Activated T-helper 1 cell treated with anti-CD3 and anti-CD28 coated beads, Interleukin-12 subunit alpha, Interleukin-12 subunit beta, Interleukin-2, Interleukin-4 antibody, amounts not matched to agents 30 ng/mL and 10 ng/mL and 1 ng/mL, durations not matched to agents 14 hours and 24 hours and 36 hours (primary cell): ENCODE results near the gene JPT1. TPM values are rescaled to one million over a fixed set of nuclear protein-coding genes. Genes with fewer than 3 reads are reported as not detected.

Experiments used
- DNase-seq: peaks from one replicate; pipeline ENCODE4 v3.0.0; 2021; ENCODE audit warnings: low spot score
- H3K27ac Mint-ChIP-seq: one replicate; pipeline ENCODE4 v1.8.0; 2021; ENCODE audit warnings: mild to moderate bottlenecking, mixed read lengths
- H3K27me3 Mint-ChIP-seq: one replicate; pipeline ENCODE4 v1.8.0; 2022; ENCODE audit warnings: mild to moderate bottlenecking, moderate library complexity, mixed read lengths; ENCODE audit not compliant: insufficient read depth
- H3K36me3 Mint-ChIP-seq: one replicate; pipeline ENCODE4 v1.8.0; 2021; ENCODE audit warnings: low read depth, mixed read lengths
- H3K4me1 Mint-ChIP-seq: one replicate; pipeline ENCODE4 v1.8.0; 2021; ENCODE audit warnings: low read depth, mixed read lengths
- H3K4me3 Mint-ChIP-seq: one replicate; pipeline ENCODE4 v1.8.0; 2021; ENCODE audit warnings: mild to moderate bottlenecking, moderate library complexity, mixed read lengths
- H3K9me3 Mint-ChIP-seq: one replicate; pipeline ENCODE4 v1.8.0; 2021; ENCODE audit warnings: mixed read lengths
- intact Hi-C: fragments of 100-400 bp; cut with micrococcal nuclease; formaldehyde crosslinking; loops from one replicate; pipeline ENCODE4 v1.15.1; 2024
- total RNA-seq: library from RNA; stranded (reverse); gene quantifications from 2 replicates; pipeline ENCODE4 v1.2.3, GENCODE V29; 2022

JPT1 gene
- total RNA-seq, 1 donor from 2014 or later = 299 TPM

DNA sequence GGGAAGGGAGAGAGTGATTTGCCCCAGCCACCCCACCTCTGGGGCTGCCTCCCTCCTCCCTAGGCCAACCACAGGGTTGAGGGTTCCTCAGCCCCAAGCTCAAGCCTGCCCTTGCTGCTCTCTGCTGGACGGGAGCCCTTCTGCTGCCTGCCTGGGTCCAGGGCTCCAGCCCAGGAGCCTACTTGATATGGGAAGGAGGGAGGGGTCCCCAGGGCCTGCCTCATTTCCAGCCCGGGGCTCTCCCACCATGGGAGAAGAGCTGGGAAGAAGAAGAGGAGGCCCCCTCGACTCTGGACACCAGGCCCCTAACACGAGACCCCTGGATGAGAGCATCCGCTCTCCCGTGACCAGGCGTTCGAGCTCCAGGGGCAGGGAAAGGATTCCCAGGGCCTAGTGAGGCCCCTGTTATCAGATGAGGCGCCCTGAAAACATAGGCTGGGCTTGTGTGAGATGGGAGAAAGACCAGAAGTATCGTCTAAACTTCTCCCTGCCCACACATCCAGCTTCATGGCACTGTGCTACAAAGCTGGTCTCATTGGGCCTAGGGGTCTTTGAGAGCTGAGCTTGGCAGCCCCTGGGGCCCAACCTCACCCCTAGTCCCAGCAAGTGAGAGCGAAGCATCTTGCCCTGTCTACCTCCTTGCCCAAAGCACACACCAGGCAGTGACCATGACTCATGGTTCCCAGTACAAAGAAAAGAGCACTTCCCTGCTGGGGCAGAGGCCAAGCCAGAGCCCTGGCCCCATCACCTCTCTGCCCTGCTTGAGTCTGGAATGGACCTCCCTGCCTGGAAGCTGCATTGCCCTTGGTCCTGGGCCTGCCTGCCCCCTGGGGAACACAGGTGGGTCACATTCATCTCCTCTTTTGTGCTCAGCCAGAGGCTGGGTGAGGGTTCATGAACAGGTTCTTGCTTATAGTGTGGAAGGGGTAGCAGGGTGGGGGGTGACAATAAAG is 65.6 kb downstream of the JPT1 start:
- peak overlapping the region; percentile 42 for H3K27ac Mint-ChIP-seq
- intact Hi-C loops = loop anchor here (5.0 kb wide), 2 partner anchors 41 to 106 kb away; partner anchors contain the start of genes ATP5PD and KCTD2
- DNase-seq = no peak
- H3K36me3 Mint-ChIP-seq = no peaks in the 10 kb centered on the region
- no peaks in the 10 kb centered on the region for H3K9me3 Mint-ChIP-seq
- H3K4me1 Mint-ChIP-seq = peaks cover 33% of the 10 kb centered on the region
- H3K27me3 Mint-ChIP-seq = no peaks in the 10 kb centered on the region
- peak overlapping the region; percentile 80 for H3K4me3 Mint-ChIP-seq

- DNase-seq = peak; percentile 49
- Mint-ChIP-seq H3K36me3 (no peaks in the 10 kb centered on the region), H3K27me3 (no peaks in the 10 kb centered on the region), H3K27ac (peak within 1 kb of the TSS; percentile 59), H3K9me3 (no peaks in the 10 kb centered on the region), H3K4me1 (peaks cover 33% of the 10 kb centered on the region), H3K4me3 (peak within 1 kb of the TSS; percentile 80)
- intact Hi-C loops = loop anchor here (1.0 to 5.0 kb wide), 3 partner anchors 21 to 106 kb away; partner anchors contain the start of genes ARMC7, ATP5PD and KCTD2
These were observed 66.5 kb downstream of the JPT1 start, which contains the start of gene SLC16A5 for GRCh38 chr17:75087558-75088453. SLC16A5 (plus strand) TSS chr17:75087954; CDS start chr17:75093637, 5,683 bp downstream.

DNA sequence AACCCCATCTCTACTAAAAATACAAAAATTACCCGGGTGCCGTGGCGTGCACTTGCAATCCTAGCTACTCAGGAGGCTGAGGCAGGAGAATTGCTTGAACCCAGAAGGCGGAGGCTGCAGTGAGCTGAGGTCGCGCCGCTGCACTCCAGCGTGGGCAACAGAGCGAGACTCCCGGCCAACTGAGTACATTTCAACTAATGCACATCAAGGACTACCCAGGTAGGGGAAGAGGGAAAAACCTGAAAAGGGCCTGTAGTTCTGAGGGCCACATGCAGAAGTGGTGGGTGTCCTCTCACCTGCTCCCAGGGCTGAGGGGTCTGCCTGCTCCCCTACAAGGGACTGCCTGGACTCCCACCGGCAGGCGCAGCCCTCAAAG is 67.1 kb downstream of the JPT1 start:
- no peak for DNase-seq
- H3K4me3 Mint-ChIP-seq = peak overlapping the region; percentile 69
- no peaks in the 10 kb centered on the region for H3K27me3 Mint-ChIP-seq
- no peaks in the 10 kb centered on the region for H3K36me3 Mint-ChIP-seq
- H3K9me3 Mint-ChIP-seq = no peaks in the 10 kb centered on the region
- peak overlapping the region; percentile 57 for H3K27ac Mint-ChIP-seq
- peaks cover 27% of the 10 kb centered on the region for H3K4me1 Mint-ChIP-seq
- intact Hi-C loops = loop anchor here (1.0 to 5.0 kb wide), 3 partner anchors 22 to 105 kb away; partner anchors contain the start of genes ARMC7, ATP5PD and KCTD2

DNA sequence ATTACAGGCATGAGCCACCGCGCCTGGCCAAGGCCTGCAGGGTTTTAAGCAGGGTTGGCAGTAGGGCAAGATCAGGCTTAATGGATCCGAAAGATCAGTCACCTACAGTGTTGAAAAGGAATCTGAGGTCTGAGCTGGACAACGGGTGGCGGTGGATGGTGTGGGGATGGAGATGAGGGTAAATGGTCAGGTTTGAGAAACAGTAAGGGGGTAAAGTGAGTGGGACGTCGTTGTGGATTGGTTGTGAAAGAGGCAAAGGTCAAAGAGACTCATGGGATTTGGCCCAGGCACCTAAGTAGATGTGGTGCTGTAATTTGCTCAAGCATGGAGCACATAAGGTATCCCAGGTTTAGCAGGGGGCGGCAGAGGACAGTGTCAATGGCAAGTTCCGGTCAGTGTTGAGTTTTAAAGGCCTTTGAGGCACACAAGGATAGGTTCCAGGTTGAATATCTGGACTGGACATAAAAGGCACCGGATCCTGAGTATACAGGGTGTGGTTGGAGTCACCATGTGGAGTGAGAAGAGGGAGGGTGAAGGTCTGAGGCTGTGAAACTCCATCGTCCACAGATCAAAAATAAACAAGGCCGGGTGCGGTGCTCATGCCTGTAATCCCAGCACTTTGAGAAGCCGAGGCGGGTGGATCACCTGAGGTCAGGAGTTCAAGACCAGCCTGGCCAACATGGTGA is 67.7 kb downstream of the JPT1 start:
- intact Hi-C loops = loop anchor here (1.0 to 5.0 kb wide), 3 partner anchors 23 to 104 kb away; partner anchors contain the start of genes ARMC7, ATP5PD and KCTD2
- no peak for DNase-seq
- peak overlapping the region; percentile 59 for H3K27ac Mint-ChIP-seq
- no peaks in the 10 kb centered on the region for H3K27me3 Mint-ChIP-seq
- no peaks in the 10 kb centered on the region for H3K9me3 Mint-ChIP-seq
- peak overlapping the region; percentile 69 for H3K4me3 Mint-ChIP-seq
- H3K36me3 Mint-ChIP-seq = no peaks in the 10 kb centered on the region
- peaks cover 25% of the 10 kb centered on the region for H3K4me1 Mint-ChIP-seq

Other genes with a start within 250 kb of the JPT1 start
- not detected in 2 replicates for gene USH1G, start 231.3 kb downstream of the JPT1 start, total RNA-seq
- gene OTOP2, start 230.2 kb downstream of the JPT1 start, total RNA-seq = not detected in 2 replicates
- gene OTOP3, start 218.6 kb downstream of the JPT1 start, total RNA-seq = not detected in 2 replicates
- gene HID1, start 181.8 kb downstream of the JPT1 start, total RNA-seq = 0.29 and 0.31 TPM in 2 replicates
- 1.1 and 1.3 TPM in 2 replicates for gene CDR2L, start 166.9 kb downstream of the JPT1 start, total RNA-seq
- gene MRPL58, start 141.8 kb downstream of the JPT1 start, total RNA-seq = 77.8 and 78.1 TPM in 2 replicates
- 152 and 165 TPM in 2 replicates for gene ATP5PD, start 107.5 kb downstream of the JPT1 start, total RNA-seq
- gene KCTD2, start 107.3 kb downstream of the JPT1 start, total RNA-seq = 21.2 and 22.6 TPM in 2 replicates
- 5.5 and 7.2 TPM in 2 replicates for gene SLC16A5, start 66.6 kb downstream of the JPT1 start, total RNA-seq
- 11.6 and 13.0 TPM in 2 replicates for gene ARMC7, start 44.5 kb downstream of the JPT1 start, total RNA-seq
- gene NT5C, start 22.8 kb downstream of the JPT1 start, total RNA-seq = 80.0 and 80.1 TPM in 2 replicates
- gene SUMO2, start 28.4 kb upstream of the JPT1 start, total RNA-seq = 649 and 656 TPM in 2 replicates
- gene NUP85, start 51.2 kb upstream of the JPT1 start, total RNA-seq = 122 and 129 TPM in 2 replicates
- gene GGA3, start 107.1 kb upstream of the JPT1 start, total RNA-seq = 93.4 and 94.3 TPM in 2 replicates
- 126 and 130 TPM in 2 replicates for gene MRPS7, start 107.4 kb upstream of the JPT1 start, total RNA-seq
- 49.0 and 49.3 TPM in 2 replicates for gene MIF4GD, start 116.7 kb upstream of the JPT1 start, total RNA-seq
- 119 and 126 TPM in 2 replicates for gene SLC25A19, start 134.9 kb upstream of the JPT1 start, total RNA-seq